HUES6 (cell line): ENCODE data around the gene ZFPM1.

Experiments
- H3K27ac ChIP-seq: 2 replicates; pipeline ENCODE4 v1.7.0; 2013; ENCODE audit warnings: low read depth, mild to moderate bottlenecking, low read length, inconsistent platforms
- H3K27me3 ChIP-seq: 2 replicates; pipeline ENCODE4 v1.6.1; 2013; ENCODE audit warnings: low read length; ENCODE audit not compliant: control insufficient read depth, insufficient read depth
- H3K36me3 ChIP-seq: 2 replicates; pipeline ENCODE4 v1.6.1; 2013; ENCODE audit warnings: low read length; ENCODE audit not compliant: control insufficient read depth, insufficient read depth
- H3K4me1 ChIP-seq: 2 replicates; pipeline ENCODE4 v1.6.1; 2013; ENCODE audit warnings: low read length; ENCODE audit not compliant: control insufficient read depth, insufficient read depth
- H3K4me3 ChIP-seq: 2 replicates; pipeline ENCODE4 v1.5.1; 2013; ENCODE audit warnings: low read depth, low read length
- H3K9ac ChIP-seq: one replicate; pipeline ENCODE4 v1.6.1; 2013; ENCODE audit warnings: mild to moderate bottlenecking, low read length
- H3K9me3 ChIP-seq: 2 replicates; pipeline ENCODE4 v1.6.1; 2013; ENCODE audit warnings: low read depth, low read length; ENCODE audit not compliant: control insufficient read depth, insufficient read depth

ZFPM1 gene

DNA sequence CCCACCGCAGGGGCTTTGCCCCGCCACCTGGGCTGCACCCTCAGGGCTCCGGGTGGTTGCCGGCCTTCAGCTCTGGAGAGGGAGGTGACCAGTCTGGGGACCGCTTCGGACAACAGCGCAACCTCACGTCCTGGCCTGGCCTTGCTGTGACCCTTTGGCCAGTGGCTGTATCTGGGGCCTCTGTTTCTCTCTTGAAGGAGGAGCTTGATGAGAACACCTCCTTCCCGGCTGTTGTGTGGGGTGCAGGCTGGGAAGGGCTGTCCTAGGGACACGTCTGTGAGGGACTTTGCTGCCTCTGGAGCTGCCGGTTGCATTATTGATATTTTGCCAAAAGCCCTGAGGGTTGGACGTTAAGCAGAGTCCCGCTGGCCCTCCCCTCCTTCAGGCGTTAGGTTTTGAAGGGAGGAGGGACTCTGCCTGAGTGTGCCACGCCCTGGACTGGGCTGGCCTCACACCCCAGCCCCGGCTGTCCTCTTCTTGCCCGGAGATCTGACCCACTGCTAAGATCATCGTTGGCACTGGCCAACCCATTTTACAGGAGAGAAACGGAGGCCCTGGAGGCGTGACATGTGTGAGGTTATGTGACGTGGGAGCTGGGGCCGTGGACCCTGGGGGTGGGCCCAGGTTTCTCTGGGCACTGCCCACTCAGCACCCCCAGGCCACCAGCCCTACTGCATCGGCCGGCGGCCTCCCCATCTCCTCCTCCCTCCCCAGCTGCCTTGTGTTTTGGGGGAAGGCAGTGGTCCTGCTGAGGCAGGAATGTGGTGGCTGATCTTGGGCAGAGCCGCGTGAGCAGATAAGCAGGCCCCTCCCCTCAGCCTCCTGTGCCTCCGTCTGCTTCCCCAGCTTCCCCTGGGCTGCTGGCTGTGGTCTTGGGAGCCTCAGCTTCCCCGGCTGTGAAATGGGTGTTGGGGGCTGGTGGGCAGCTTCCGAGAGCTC lies 8.5 kb downstream of the ZFPM1 start:
- Histone ChIP-seq H3K36me3 (no peaks in the 10 kb centered on the region), H3K27me3 (peaks cover 16% of the 10 kb centered on the region), H3K9ac (peak overlapping the region; percentile 32), H3K4me1 (peaks cover 24% of the 10 kb centered on the region), H3K27ac (no peak overlapping the region), H3K9me3 (no peaks in the 10 kb centered on the region), H3K4me3 (peak overlapping the region; percentile 37; the same call in 1 of the 2 replicates)

DNA sequence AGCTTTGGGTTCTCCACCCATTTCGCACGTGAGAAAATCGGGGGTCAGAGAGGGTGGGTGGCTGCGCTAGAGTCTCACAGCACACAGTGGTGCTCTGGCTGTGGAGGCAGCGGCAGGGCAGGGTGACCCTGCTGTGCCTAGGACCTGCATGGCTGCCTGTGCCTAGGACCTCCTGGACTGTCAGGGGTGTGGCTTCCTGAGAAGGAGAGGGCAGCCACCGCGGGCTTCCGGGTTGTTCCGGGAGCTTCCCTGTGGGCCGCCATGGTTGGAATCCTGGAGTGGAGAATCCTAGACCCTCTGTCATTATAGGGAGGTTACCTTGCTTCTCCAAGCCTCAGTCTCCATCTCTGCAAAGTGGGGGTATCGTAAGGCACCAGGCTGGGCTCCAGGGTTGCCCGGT lies 9.3 kb downstream of the ZFPM1 start:
- Histone ChIP-seq H3K27ac (no peak overlapping the region), H3K4me3 (peak overlapping the region; percentile 37; the same call in 1 of the 2 replicates), H3K36me3 (no peaks in the 10 kb centered on the region), H3K4me1 (peaks cover 24% of the 10 kb centered on the region), H3K9me3 (no peaks in the 10 kb centered on the region), H3K27me3 (peaks cover 8% of the 10 kb centered on the region), H3K9ac (peak overlapping the region; percentile 32)

DNA sequence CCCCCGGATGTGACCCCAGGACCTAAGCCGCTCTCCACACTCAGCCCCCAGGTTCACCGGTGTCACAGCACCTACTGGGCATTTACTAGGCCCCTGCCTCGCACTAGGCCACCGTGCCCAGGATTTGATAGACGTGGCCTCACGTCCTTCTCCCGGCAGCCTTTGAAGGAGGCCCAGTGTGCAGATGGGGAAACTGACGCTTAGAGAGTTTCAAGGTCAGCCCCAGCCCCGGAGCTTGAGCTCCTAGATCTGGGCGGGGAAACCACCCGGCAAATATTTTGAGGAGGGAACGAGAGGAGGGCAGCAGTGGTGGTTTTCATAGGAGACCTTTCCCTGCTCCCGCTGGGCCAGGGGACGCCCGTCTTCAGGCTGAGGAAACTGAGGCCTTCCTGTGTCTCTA lies 10.3 kb downstream of the ZFPM1 start:
- no peaks in the 10 kb centered on the region for H3K27me3 ChIP-seq
- H3K9ac ChIP-seq, result no peak overlapping the region
- H3K4me3 ChIP-seq, result no peak overlapping the region
- H3K9me3 ChIP-seq, result no peaks in the 10 kb centered on the region
- no peaks in the 10 kb centered on the region for H3K36me3 ChIP-seq
- no peak overlapping the region for H3K27ac ChIP-seq
- peaks cover 24% of the 10 kb centered on the region for H3K4me1 ChIP-seq

DNA sequence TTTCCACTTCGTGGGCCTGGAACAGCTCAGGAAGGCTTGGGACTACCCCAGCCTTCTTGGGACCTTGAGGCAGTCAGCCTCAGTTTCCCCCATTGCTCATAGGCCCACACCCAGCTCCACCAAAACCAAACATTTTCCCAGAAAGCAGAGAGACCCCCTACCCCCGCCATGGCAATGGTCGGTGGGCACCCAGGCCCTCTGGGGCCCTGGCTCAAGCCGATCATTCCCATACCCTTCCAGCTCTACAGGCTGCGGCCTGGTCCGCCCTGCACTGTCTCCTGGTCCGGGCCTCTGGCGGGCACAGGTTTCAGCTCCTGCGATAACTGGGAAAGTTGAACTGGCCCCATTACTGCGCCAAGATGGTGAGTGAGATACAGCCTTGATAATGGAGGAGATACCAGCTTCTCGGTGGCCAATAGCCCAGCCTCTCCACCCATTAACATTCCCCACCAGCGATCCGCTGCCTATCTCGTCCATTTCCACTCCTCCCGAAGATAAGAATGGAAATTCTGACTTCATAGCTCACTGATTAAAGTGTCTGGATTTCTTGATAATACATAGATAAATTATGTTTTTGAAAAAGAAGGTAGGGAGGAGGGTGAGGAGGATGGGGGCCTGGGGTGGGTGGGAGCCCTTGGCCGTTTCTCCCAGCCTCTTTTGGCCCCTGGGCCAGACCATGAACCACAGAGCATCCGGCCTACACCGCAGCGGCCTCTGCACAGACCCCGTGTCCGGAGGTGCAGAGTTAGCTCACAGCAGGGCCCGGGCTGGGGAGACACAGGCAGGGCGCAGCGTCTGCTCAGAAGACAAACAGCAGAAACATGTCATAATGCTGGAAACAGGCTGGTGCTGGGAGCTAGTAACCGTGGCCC lies 11.6 kb downstream of the ZFPM1 start:
- Histone ChIP-seq H3K27ac (no peak overlapping the region), H3K27me3 (no peaks in the 10 kb centered on the region), H3K9me3 (no peaks in the 10 kb centered on the region), H3K4me3 (no peak overlapping the region), H3K9ac (no peak overlapping the region), H3K36me3 (no peaks in the 10 kb centered on the region), H3K4me1 (peaks cover 29% of the 10 kb centered on the region)

DNA sequence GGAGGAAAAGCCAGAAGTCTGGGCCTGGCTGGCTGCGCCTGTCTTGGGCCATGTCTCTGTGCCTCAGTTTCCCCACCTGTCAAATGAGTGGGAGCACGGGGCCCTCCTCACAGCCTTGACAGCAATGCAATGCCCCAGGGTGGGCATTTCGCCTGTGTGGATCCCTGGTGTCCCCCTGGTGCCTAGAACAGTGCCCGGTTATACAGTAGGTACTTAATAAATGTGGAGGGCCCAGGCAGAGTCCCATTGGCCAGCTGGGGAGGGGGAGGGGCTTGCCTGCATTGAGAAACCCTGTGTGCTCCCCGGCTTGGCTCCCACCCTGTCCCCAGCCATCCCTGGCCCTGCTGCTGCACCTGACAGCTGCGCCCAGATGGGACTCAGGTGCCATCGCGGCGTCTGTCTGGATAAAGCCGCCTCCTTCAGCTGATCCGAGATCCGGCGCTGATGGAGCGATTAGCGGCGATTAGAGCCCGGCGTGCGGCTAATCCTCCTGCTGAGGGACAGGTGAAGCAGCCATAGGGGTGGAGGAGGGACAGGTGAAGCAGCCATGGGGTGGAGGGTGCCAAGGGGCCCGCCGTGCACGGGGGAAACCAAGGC lies 12.4 kb downstream of the ZFPM1 start:
- Histone ChIP-seq H3K9ac (no peak overlapping the region), H3K4me3 (no peak overlapping the region), H3K27ac (no peak overlapping the region), H3K36me3 (no peaks in the 10 kb centered on the region), H3K9me3 (no peaks in the 10 kb centered on the region), H3K4me1 (peaks cover 24% of the 10 kb centered on the region), H3K27me3 (no peaks in the 10 kb centered on the region)

DNA sequence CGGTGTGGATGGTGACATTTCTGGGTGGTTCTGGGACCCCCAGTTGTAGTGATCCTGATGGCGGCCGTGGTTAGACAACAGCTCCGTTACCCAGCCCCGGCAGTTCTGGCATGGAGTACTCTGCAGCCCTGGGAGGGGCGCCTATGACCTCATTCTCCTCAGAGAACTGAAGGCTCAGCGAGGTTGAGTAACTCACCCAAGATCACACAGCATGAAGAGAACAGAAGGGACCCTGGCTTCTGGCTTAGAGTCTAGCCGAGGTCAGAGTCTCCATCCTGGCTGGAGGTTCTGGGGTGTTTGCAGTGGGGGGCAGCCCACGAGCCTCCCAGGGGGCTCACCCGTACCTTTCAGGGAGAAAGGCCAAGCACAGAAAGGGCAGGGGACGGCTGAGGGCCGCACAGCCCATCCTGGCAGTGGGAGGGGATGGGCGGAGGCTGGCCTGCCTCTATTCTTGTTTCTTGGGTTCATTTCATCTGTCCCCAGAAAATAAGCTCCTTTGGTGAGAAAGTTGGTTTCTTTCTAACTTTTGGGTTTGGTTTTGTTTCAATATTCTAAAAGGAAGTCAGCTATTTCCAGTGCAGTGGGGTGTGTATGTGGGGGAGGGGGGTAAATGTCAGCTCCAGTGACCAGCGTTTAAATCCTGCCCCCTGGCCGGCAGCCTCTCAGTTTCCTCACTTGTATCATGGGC lies 13.2 kb downstream of the ZFPM1 start:
- peaks cover 22% of the 10 kb centered on the region for H3K4me1 ChIP-seq

DNA sequence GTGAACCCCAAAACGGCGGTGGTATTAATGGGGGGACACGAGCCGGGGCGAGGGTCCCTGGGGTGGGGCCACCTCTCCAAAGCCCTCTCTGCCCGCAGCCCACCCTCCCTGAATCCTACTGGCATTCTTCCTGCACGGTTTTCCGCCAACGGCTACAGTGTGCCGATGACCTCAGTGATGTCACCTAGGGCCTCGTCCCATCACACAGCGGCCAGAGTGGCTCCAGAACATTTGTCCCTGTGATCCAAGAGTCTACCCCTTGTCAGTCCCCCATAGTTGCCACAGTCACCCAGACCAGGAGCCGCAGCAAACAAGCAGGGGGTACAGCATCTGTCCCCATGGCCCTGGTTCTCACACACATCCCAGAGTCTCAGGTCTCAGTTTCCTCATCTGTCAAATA lies 13.9 kb downstream of the ZFPM1 start:
- no peak overlapping the region for H3K9ac ChIP-seq
- no peaks in the 10 kb centered on the region for H3K36me3 ChIP-seq
- H3K27ac ChIP-seq, result no peak overlapping the region
- H3K9me3 ChIP-seq, result no peaks in the 10 kb centered on the region
- no peak overlapping the region for H3K4me3 ChIP-seq
- no peaks in the 10 kb centered on the region for H3K27me3 ChIP-seq
- H3K4me1 ChIP-seq, result peaks cover 16% of the 10 kb centered on the region

More for the DNA sequence above, 13.2 kb downstream of the ZFPM1 start:
- Histone ChIP-seq H3K27ac (no peak overlapping the region), H3K9me3 (no peaks in the 10 kb centered on the region), H3K4me3 (no peak overlapping the region), H3K36me3 (no peaks in the 10 kb centered on the region), H3K27me3 (no peaks in the 10 kb centered on the region), H3K9ac (no peak overlapping the region)

DNA sequence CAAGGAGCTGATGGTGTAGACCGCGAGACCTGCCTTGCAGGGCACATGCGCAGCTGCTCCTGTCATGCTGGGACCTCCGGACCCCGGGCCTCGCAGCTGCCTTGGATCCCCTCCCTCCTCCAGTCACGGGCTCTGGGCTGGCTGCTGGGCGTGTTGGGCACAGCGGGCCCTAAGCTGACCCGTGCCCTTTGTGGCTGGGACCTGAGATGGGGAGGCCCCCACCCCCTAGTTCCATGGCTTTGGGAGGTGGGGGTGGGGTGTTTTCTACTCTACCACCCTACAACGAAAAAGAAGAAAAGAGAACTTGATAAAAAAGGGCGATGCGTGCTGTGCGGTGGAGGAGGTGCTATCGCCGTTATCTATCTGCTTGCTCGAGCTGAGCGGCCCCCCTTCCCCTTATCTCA lies 14.5 kb downstream of the ZFPM1 start:
- no peaks in the 10 kb centered on the region for H3K9me3 ChIP-seq
- peaks cover 10% of the 10 kb centered on the region for H3K4me1 ChIP-seq
- H3K4me3 ChIP-seq, result no peak overlapping the region
- H3K27ac ChIP-seq, result no peak overlapping the region
- no peaks in the 10 kb centered on the region for H3K36me3 ChIP-seq
- H3K27me3 ChIP-seq, result no peaks in the 10 kb centered on the region
- no peak overlapping the region for H3K9ac ChIP-seq

DNA sequence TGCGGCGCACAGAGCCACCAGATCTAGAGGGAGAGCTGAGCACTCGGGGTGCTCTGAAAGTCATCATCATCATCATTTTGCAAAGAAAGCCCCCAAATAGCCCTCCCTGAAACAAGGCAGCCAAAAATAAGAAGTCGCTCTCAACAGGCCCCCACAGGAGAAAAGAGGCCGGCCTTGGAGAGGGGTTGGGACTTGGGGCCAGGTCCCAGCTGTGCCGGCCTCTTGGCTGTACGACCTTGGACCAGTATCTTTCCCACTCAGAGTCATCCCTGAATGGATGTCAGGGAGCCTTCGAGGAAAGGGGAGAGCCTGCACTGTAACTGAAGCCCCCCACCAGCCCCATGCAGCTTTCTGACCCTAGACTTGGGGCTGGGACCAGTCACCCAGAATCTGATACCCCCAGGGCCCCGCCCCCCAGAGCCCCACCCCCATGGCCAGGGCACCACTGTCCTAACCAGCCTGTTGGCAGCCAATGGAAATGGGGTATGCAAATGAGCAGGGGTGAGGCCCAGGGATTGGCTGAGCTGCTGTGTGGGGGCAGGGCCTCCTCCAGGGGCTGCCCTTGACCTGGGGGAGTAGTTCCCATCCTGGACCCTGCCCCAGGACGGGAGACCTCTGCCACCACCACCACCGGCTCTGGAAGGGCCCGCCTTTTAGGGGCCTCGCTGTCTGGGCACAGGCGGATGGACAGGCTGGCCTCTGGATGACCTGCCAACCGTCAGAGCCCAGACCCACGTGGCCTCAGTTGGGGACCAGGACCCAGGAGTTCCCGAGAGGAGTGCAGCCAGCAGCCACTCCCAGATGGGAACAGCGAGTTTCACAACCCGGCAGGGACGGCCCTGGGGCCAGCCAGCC lies 15.4 kb downstream of the ZFPM1 start:
- no peaks in the 10 kb centered on the region for H3K36me3 ChIP-seq
- H3K9ac ChIP-seq, result no peak overlapping the region
- no peaks in the 10 kb centered on the region for H3K9me3 ChIP-seq
- H3K27me3 ChIP-seq, result no peaks in the 10 kb centered on the region
- H3K4me1 ChIP-seq, result peaks cover 4% of the 10 kb centered on the region
- H3K4me3 ChIP-seq, result peak overlapping the region; percentile 46
- no peak overlapping the region for H3K27ac ChIP-seq
